ENCODE measurements around the gene OR5D18.
"Not testable (repeated sequence)": the region's sequence is repeated elsewhere in the genome, so short reads cannot be mapped to it uniquely, and the experiment has no call there.

OR5D18 gene

GRCh38 chr11:55849037-55849436 lies 29.6 kb downstream of the OR5D18 start:
- TF ChIP-seq POLR2AphosphoS5 (IDR thresholded peaks at IDR 0.05; ENCODE audit: low read depth) (no peak), CTCF (IDR thresholded peaks at IDR 0.05; ENCODE audit: insufficient read depth, low read length) (no peak), SPI1 (IDR thresholded peaks at IDR 0.05; ENCODE audit: borderline replicate concordance, low read depth) (no peak), GABPA (IDR thresholded peaks at IDR 0.05; ENCODE audit: low read depth) (no peak), REST (IDR thresholded peaks at IDR 0.05; ENCODE audit: insufficient replicate concordance, low read depth) (no peak)

GRCh38 chr11:55852141-55852540 lies 32.7 kb downstream of the OR5D18 start:
- Histone ChIP-seq H3K27ac (replicated peaks) (no peak overlapping the region), H3K4me3 (replicated peaks; ENCODE audit: insufficient read depth, low read length) (no peak overlapping the region), H3K27me3 (ENCODE audit: insufficient read depth, poor library complexity, severe bottlenecking) (no peaks in the 10 kb centered on the region)
- no peak for TF ChIP-seq REST (IDR thresholded peaks at IDR 0.05; ENCODE audit: insufficient replicate concordance, low read depth)
- TF ChIP-seq CTCF (IDR thresholded peaks at IDR 0.05; ENCODE audit: insufficient read depth, low read length): no peak
- TF ChIP-seq GABPA (IDR thresholded peaks at IDR 0.05; ENCODE audit: low read depth): no peak
- no peak for TF ChIP-seq SPI1 (IDR thresholded peaks at IDR 0.05; ENCODE audit: borderline replicate concordance, low read depth)
- no peak for TF ChIP-seq POLR2AphosphoS5 (IDR thresholded peaks at IDR 0.05; ENCODE audit: low read depth)
- no peak for DNase-seq (ENCODE audit: low read depth in 1 of 2, low spot score in 1 of 2)

More at GRCh38 chr11:55849037-55849436, 29.6 kb downstream of the OR5D18 start:
- Histone ChIP-seq H3K27me3 (ENCODE audit: insufficient read depth, poor library complexity, severe bottlenecking) (no peaks in the 10 kb centered on the region), H3K4me3 (replicated peaks; ENCODE audit: insufficient read depth, low read length) (no peak overlapping the region), H3K27ac (replicated peaks) (no peak overlapping the region)
- DNase-seq (ENCODE audit: low read depth in 1 of 2, low spot score in 1 of 2): no peak

GRCh38 chr11:55854704-55855103 lies 35.3 kb downstream of the OR5D18 start:
- DNase-seq (ENCODE audit: low read depth in 1 of 2, low spot score in 1 of 2): no peak
- no peak for TF ChIP-seq CTCF (IDR thresholded peaks at IDR 0.05; ENCODE audit: insufficient read depth, low read length)
- no peak for TF ChIP-seq POLR2AphosphoS5 (IDR thresholded peaks at IDR 0.05; ENCODE audit: low read depth)
- TF ChIP-seq REST (IDR thresholded peaks at IDR 0.05; ENCODE audit: insufficient replicate concordance, low read depth): no peak
- TF ChIP-seq GABPA (IDR thresholded peaks at IDR 0.05; ENCODE audit: low read depth): no peak
- TF ChIP-seq SPI1 (IDR thresholded peaks at IDR 0.05; ENCODE audit: borderline replicate concordance, low read depth): no peak
- no peak overlapping the region for H3K27ac ChIP-seq (replicated peaks)
- no peak overlapping the region for H3K4me3 ChIP-seq (replicated peaks; ENCODE audit: insufficient read depth, low read length)
- H3K27me3 ChIP-seq (ENCODE audit: insufficient read depth, poor library complexity, severe bottlenecking): no peaks in the 10 kb centered on the region

- not testable (repeated sequence) for H3K4me3 ChIP-seq (replicated peaks; ENCODE audit: insufficient read depth, low read length); H3K27ac ChIP-seq (replicated peaks); H3K27me3 ChIP-seq (ENCODE audit: insufficient read depth, poor library complexity, severe bottlenecking); DNase-seq (ENCODE audit: low read depth in 1 of 2, low spot score in 1 of 2)
Measured at GRCh38 chr11:55867354-55867753, 47.9 kb downstream of the OR5D18 start.
